HUES64 (cell line): ENCODE measurements around the gene NAALAD2. TPM values are rescaled to one million over a fixed set of nuclear protein-coding genes. Genes with fewer than 3 reads are reported as not detected.
"Not testable (repeated sequence)": the region's sequence is repeated elsewhere in the genome, so short reads cannot be mapped to it uniquely, and the experiment has no call there.

Experiments
- H3K27ac ChIP-seq: 2 replicates; pipeline ENCODE4 v1.7.0; 2013; ENCODE audit warnings: low read depth, low read length, inconsistent platforms
- H3K27me3 ChIP-seq: 2 replicates; pipeline ENCODE4 v1.6.1; 2013; ENCODE audit warnings: mild to moderate bottlenecking, low read length; ENCODE audit not compliant: insufficient read depth
- H3K36me3 ChIP-seq: 2 replicates; pipeline ENCODE4 v1.6.1; 2013; ENCODE audit warnings: mild to moderate bottlenecking, low read length; ENCODE audit not compliant: insufficient read depth
- H3K4me1 ChIP-seq: 2 replicates; pipeline ENCODE4 v1.6.1; 2013; ENCODE audit warnings: mild to moderate bottlenecking, low read length, moderate library complexity; ENCODE audit not compliant: insufficient read depth
- H3K4me3 ChIP-seq: 2 replicates; pipeline ENCODE4 v1.5.1; 2013; ENCODE audit warnings: mild to moderate bottlenecking, low read length, moderate library complexity
- H3K9ac ChIP-seq: 2 replicates; pipeline ENCODE4 v1.6.1; 2013; ENCODE audit warnings: mild to moderate bottlenecking, low read depth, low read length
- H3K9me3 ChIP-seq: 2 replicates; pipeline ENCODE4 v1.6.1; 2013; ENCODE audit warnings: low read depth, low read length; ENCODE audit not compliant: insufficient read depth
- WGBS: fragments of 150-250, 120-280 bp; methylation state at CpG from one replicate; pipeline ENCODE4 v1.1.7; 2013; ENCODE audit warnings: missing lambda C conversion rate; 5-methylcytosine and 5-hydroxymethylcytosine counted together
- polyA plus RNA-seq, 2 experiments: library from polyadenylated mRNA; stranded (reverse); fragments of 50-300 nt; gene quantifications; one replicate each; pipeline ENCODE4 v1.2.3, GENCODE V29; 2013

Gene NAALAD2
- 5.2 TPM for polyA plus RNA-seq (2013, experiment 1 of 2)
- polyA plus RNA-seq (2013, experiment 2 of 2) = 6.7 TPM

- Histone ChIP-seq H3K27ac (peak within 1 kb of the TSS; percentile 85), H3K9me3 (no peaks in the 10 kb centered on the region), H3K36me3 (no peaks in the 10 kb centered on the region), H3K4me1 (peaks cover 28% of the 10 kb centered on the region), H3K27me3 (peaks cover 4% of the 10 kb centered on the region; the same call in 1 of the 2 replicates), H3K4me3 (peak within 1 kb of the TSS; percentile 64), H3K9ac (peak within 1 kb of the TSS; percentile 65)
- 1% methylated on average over 25 of the region's 25 CpGs for WGBS
These were observed at the start of gene NAALAD2 for GRCh38 chr11:90134478-90135003. Gene NAALAD2, plus strand, starts transcription at chr11:90134663. Its CDS starts 96 bp downstream, at chr11:90134759.

- H3K9me3 ChIP-seq, H3K4me3 ChIP-seq, H3K27me3 ChIP-seq, H3K27ac ChIP-seq, H3K36me3 ChIP-seq, H3K4me1 ChIP-seq, H3K9ac ChIP-seq: not testable (repeated sequence)
- WGBS = no CpG with 5 or more reads among the region's 3 CpGs
These were observed 48.8 kb upstream of the NAALAD2 start, which contains the start of gene UBTFL1 for GRCh38 chr11:90085650-90086049. Gene UBTFL1, plus strand, starts transcription at chr11:90085950. Its CDS starts 0 bp downstream, at chr11:90085950.

DNA sequence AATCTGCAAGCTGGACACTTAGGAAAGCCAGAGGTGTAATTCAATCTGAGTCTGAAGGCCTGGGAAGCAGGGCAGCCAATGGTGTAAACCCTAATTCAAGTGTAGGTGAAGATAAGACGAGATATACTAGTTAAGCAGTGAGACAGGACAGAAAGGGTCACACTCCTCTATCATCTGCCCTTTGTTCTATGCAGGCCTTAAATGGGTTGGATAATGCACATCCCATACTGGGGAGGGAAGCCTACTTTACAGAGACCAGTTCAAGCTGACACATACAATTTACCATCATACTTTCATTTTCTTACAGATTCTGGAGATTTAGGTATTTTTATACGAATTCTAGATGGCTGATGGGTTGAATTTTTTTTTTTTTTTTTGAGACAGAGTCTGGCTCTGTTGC, 45.7 kb upstream of the NAALAD2 start:
- H3K4me3 ChIP-seq, H3K4me1 ChIP-seq, H3K27ac ChIP-seq, H3K36me3 ChIP-seq, H3K27me3 ChIP-seq, H3K9me3 ChIP-seq, H3K9ac ChIP-seq: not testable (repeated sequence)
- WGBS = no CpG with 5 or more reads among the region's 2 CpGs

DNA sequence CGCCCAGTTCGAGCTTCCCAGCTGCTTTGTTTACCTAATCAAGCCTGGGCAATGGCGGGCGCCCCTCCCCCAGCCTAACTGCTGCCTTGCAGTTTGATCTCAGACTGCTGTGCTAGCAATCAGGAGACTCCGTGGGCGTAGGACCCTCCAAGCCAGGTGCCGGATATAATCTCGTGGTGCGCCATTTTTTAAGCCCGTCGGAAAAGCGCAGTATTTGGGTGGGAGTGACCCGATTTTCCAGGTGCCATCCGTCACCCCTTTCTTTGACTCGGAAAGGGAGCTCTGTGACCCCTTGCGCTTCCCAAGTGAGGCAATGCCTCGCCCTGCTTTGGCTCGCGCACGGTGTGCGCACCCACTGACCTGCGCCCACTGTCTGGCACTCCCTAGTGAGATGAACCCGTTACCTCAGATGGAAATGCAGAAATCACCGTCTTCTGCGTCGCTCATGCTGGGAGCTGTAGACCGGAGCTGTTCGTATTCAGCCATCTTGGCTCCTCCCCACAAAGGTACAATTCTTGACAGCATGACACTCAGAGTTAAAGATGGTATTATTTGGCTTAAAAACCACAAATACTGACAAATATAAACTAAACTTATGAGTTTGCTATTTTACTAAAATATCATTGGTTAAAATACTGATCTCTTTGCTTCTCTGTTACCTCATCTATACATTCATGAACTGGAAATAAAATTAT, 39.1 kb upstream of the NAALAD2 start:
- not testable (repeated sequence) for H3K36me3 ChIP-seq, H3K27ac ChIP-seq, H3K4me3 ChIP-seq, H3K9ac ChIP-seq, H3K9me3 ChIP-seq, H3K4me1 ChIP-seq, H3K27me3 ChIP-seq
- 87% methylated on average over 21 of the region's 28 CpGs for WGBS

- not testable (repeated sequence) for H3K36me3 ChIP-seq, H3K4me1 ChIP-seq, H3K9me3 ChIP-seq, H3K9ac ChIP-seq, H3K27ac ChIP-seq, H3K27me3 ChIP-seq, H3K4me3 ChIP-seq
- WGBS = 93% methylated on average over 4 of the region's 4 CpGs
These were observed 36.2 kb upstream of the NAALAD2 start for GRCh38 chr11:90098261-90098660.

- H3K36me3 ChIP-seq = no peaks in the 10 kb centered on the region
- H3K27ac ChIP-seq = no peak overlapping the region
- H3K9ac ChIP-seq = no peak overlapping the region
- H3K4me1 ChIP-seq = no peaks in the 10 kb centered on the region
- H3K9me3 ChIP-seq = no peaks in the 10 kb centered on the region
- no peaks in the 10 kb centered on the region for H3K27me3 ChIP-seq
- H3K4me3 ChIP-seq = no peak overlapping the region
- 100% methylated on average over 1 of the region's 3 CpGs for WGBS
These were observed 34.0 kb upstream of the NAALAD2 start for GRCh38 chr11:90100431-90100830.

GRCh38 chr11:90113541-90113940, 20.9 kb upstream of the NAALAD2 start:
- H3K4me3 ChIP-seq = no peak overlapping the region
- no peaks in the 10 kb centered on the region for H3K4me1 ChIP-seq
- no peaks in the 10 kb centered on the region for H3K36me3 ChIP-seq
- H3K9me3 ChIP-seq = no peaks in the 10 kb centered on the region
- H3K9ac ChIP-seq = no peak overlapping the region
- WGBS = no CpG with 5 or more reads among the region's 2 CpGs
- no peaks in the 10 kb centered on the region for H3K27me3 ChIP-seq
- no peak overlapping the region for H3K27ac ChIP-seq

GRCh38 chr11:90120191-90120590, 14.3 kb upstream of the NAALAD2 start:
- Histone ChIP-seq H3K36me3 (no peaks in the 10 kb centered on the region), H3K9me3 (no peaks in the 10 kb centered on the region), H3K4me3 (no peak overlapping the region), H3K4me1 (no peaks in the 10 kb centered on the region), H3K27me3 (no peaks in the 10 kb centered on the region), H3K9ac (no peak overlapping the region), H3K27ac (no peak overlapping the region)
- WGBS = 100% methylated on average over 3 of the region's 4 CpGs

- H3K27me3 ChIP-seq = no peaks in the 10 kb centered on the region
These were observed 10.1 kb upstream of the NAALAD2 start for GRCh38 chr11:90124371-90124770.

DNA sequence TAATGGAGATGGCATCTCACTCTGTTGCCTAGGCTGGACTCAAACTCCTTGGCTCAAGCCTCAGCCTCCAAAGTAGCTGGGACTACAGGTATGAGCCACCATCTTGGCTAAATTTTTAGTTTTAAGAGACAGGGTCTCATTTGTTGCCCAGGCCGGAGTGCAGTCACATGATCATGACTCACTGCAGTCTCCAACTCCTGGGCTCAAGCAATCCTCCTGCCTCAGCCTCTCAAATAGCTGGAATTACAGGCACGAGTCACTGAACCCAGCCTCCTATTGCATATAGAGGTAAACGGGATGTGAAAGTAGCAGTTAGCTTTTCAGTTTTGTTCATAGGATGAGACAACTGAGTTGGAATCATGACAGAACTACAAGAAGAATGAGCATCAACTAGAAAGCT, 9.5 kb upstream of the NAALAD2 start:
- Histone ChIP-seq H3K4me1 (no peaks in the 10 kb centered on the region), H3K36me3 (no peaks in the 10 kb centered on the region), H3K9ac (no peak overlapping the region), H3K9me3 (no peaks in the 10 kb centered on the region), H3K27me3 (no peaks in the 10 kb centered on the region), H3K4me3 (no peak overlapping the region), H3K27ac (no peak overlapping the region)
- 82% methylated on average over 3 of the region's 3 CpGs for WGBS

More at GRCh38 chr11:90124371-90124770, 10.1 kb upstream of the NAALAD2 start:
- Histone ChIP-seq H3K9ac (no peak overlapping the region), H3K36me3 (no peaks in the 10 kb centered on the region), H3K4me1 (no peaks in the 10 kb centered on the region), H3K27ac (no peak overlapping the region), H3K4me3 (no peak overlapping the region), H3K9me3 (no peaks in the 10 kb centered on the region)
- no CpG with 5 or more reads among the region's 1 CpG for WGBS

- H3K9ac ChIP-seq = peak overlapping the region; percentile 65
- peak overlapping the region; percentile 64 for H3K4me3 ChIP-seq
- H3K27ac ChIP-seq = peak overlapping the region; percentile 85
- WGBS = 16% methylated on average over 11 of the region's 11 CpGs
- H3K36me3 ChIP-seq = no peaks in the 10 kb centered on the region
- H3K27me3 ChIP-seq = peaks cover 4% of the 10 kb centered on the region; the same call in 1 of the 2 replicates
- H3K4me1 ChIP-seq = peaks cover 25% of the 10 kb centered on the region
- H3K9me3 ChIP-seq = no peaks in the 10 kb centered on the region
These were observed 644 bp upstream of the NAALAD2 start for GRCh38 chr11:90133560-90134477.
